Neural crest cell (in vitro differentiated cells): ENCODE measurements around the gene ARFIP1. TPM values are rescaled to one million over a fixed set of nuclear protein-coding genes. Genes with fewer than 3 reads are reported as not detected.
"Not testable (repeated sequence)": the region's sequence is repeated elsewhere in the genome, so short reads cannot be mapped to it uniquely, and the experiment has no call there.

Experiments
- DNase-seq: peaks from one replicate; pipeline ENCODE4 v3.0.0; 2021; ENCODE audit warnings: low read depth, mixed read lengths, low spot score
- H3K27ac Mint-ChIP-seq: one replicate; pipeline ENCODE4 v1.8.0; 2021; ENCODE audit warnings: mild to moderate bottlenecking, mixed read lengths; ENCODE audit not compliant: unreplicated experiment
- H3K27me3 Mint-ChIP-seq: 2 replicates; pipeline ENCODE4 v1.8.0; 2021; ENCODE audit warnings: low read depth, mild to moderate bottlenecking, mixed read lengths
- H3K36me3 Mint-ChIP-seq: 2 replicates; pipeline ENCODE4 v1.8.0; 2021; ENCODE audit warnings: low read depth, mild to moderate bottlenecking, mixed read lengths
- H3K4me1 Mint-ChIP-seq: 2 replicates; pipeline ENCODE4 v1.8.0; 2021; ENCODE audit warnings: mixed read lengths
- H3K4me3 Mint-ChIP-seq: one replicate; pipeline ENCODE4 v1.8.0; 2021; ENCODE audit warnings: mild to moderate bottlenecking, mixed read lengths
- H3K9me3 Mint-ChIP-seq: 2 replicates; pipeline ENCODE4 v1.8.0; 2021; ENCODE audit warnings: mixed read lengths
- total RNA-seq: library from RNA; stranded (reverse); gene quantifications from 2 replicates; pipeline ENCODE4 v1.2.1, GENCODE V29; 2021
- TF ChIP-seq, protein P1 (sequence below): fragments of 200-600 bp; sonication (generic); conservative IDR thresholded peaks from 2 replicates; pipeline ENCODE4 v1.5.0; 2021; ENCODE audit warnings: antibody characterized with exemption, mild to moderate bottlenecking

The ARFIP1 gene
- total RNA-seq, 1 donor from 2014 or later: 37.4 TPM

DNA sequence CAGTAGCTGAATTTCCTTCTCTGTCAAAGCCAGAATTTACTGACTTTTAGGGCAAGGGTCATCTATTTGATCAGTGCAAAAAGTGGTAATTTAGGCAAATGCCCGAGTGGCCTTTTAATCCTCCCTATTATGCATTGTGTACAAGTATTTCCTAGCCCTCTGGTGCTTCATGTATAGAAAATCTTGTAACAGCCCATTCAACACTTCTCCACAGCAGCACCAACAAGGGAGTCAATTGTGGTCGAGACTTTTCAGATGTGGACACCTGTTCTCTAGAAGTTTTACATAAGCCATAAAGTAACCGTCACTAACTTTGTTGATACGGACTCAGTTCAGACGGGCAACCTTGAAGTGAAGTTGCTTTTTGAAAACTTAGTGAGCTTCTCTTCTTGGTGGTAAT is 105.4 kb downstream of the ARFIP1 start:
- H3K27ac Mint-ChIP-seq: peak overlapping the region; percentile 9

DNA sequence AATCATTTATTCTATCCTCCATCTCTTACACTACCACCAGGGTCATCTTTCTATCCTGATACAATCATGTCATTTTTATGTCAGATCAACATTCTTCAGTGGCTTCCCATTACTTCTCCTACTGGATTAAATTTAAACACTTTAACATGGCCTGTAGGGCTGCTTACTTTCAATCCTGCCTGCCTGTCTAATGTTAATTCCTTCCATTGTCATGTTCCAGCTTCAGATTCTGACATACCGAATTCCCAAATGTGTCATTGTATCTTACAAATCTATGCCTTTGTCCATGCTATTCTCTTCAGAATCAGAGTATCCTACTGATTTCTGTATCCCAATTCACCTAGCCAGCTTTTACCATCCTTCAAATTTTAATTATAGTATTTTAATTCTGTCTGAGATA is 106.4 kb downstream of the ARFIP1 start:
- DNase-seq: no peak
- Mint-ChIP-seq H3K27ac (peak overlapping the region; percentile 12), H3K4me3 (peak overlapping the region; percentile 28), H3K4me1 (peaks cover 69% of the 10 kb centered on the region), H3K36me3 (peaks cover 18% of the 10 kb centered on the region), H3K27me3 (no peaks in the 10 kb centered on the region), H3K9me3 (no peaks in the 10 kb centered on the region)
- TF ChIP-seq, protein P1, sequence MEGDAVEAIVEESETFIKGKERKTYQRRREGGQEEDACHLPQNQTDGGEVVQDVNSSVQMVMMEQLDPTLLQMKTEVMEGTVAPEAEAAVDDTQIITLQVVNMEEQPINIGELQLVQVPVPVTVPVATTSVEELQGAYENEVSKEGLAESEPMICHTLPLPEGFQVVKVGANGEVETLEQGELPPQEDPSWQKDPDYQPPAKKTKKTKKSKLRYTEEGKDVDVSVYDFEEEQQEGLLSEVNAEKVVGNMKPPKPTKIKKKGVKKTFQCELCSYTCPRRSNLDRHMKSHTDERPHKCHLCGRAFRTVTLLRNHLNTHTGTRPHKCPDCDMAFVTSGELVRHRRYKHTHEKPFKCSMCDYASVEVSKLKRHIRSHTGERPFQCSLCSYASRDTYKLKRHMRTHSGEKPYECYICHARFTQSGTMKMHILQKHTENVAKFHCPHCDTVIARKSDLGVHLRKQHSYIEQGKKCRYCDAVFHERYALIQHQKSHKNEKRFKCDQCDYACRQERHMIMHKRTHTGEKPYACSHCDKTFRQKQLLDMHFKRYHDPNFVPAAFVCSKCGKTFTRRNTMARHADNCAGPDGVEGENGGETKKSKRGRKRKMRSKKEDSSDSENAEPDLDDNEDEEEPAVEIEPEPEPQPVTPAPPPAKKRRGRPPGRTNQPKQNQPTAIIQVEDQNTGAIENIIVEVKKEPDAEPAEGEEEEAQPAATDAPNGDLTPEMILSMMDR: no peak

More for the DNA sequence above, 105.4 kb downstream of the ARFIP1 start:
- Mint-ChIP-seq H3K36me3 (peaks cover 13% of the 10 kb centered on the region), H3K9me3 (no peaks in the 10 kb centered on the region), H3K4me3 (peak overlapping the region; percentile 28), H3K27me3 (no peaks in the 10 kb centered on the region), H3K4me1 (peaks cover 64% of the 10 kb centered on the region)
- no peak for DNase-seq
- TF ChIP-seq, protein P1: no peak

DNA sequence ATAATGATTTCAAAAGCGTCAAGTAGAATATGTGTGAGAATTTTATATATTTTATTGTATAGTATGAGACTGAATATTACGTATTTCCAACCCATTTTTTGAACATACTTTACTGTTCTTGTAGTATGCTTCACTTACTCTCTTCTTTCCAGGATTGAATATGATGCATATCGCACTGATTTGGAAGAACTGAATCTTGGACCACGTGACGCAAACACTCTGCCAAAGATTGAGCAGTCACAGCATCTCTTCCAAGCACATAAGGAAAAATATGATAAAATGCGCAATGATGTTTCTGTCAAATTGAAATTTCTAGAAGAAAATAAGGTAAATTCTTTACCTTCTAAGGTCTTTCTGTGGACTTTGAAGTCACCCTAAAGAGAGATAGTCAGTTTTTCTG is 108.2 kb downstream of the ARFIP1 start:
- peak overlapping the region; percentile 75 for H3K27ac Mint-ChIP-seq
- no peak for DNase-seq
- H3K4me3 Mint-ChIP-seq: no peak overlapping the region
- H3K4me1 Mint-ChIP-seq: peaks cover 74% of the 10 kb centered on the region
- no peaks in the 10 kb centered on the region for H3K27me3 Mint-ChIP-seq
- H3K36me3 Mint-ChIP-seq: peaks cover 26% of the 10 kb centered on the region
- H3K9me3 Mint-ChIP-seq: no peaks in the 10 kb centered on the region
- TF ChIP-seq, protein P1: no peak

DNA sequence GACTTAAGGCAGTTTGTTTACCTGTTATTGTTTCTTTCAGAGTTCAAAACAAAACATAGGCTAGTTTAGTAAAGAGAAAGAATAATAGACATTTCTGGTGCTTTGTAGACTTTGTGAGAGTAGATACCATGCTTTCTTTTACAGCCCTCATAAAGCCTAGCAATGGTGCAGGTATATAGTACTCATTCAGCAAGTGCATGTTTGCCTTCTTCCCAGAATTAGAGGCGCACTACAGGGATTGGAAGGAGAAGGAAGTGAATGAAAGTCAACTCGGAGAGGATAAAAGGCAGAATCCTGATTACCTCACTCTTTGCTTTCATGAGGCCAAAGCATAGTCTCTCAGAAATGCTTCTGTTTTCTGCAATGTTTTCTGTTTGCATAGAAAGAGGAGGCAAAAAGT is 113.2 kb downstream of the ARFIP1 start:
- Mint-ChIP-seq H3K27ac (peak overlapping the region; percentile 74), H3K36me3 (peaks cover 29% of the 10 kb centered on the region), H3K4me1 (peaks cover 36% of the 10 kb centered on the region), H3K27me3 (no peaks in the 10 kb centered on the region), H3K4me3 (no peak overlapping the region), H3K9me3 (no peaks in the 10 kb centered on the region)
- TF ChIP-seq, protein P1: no peak
- DNase-seq: no peak

DNA sequence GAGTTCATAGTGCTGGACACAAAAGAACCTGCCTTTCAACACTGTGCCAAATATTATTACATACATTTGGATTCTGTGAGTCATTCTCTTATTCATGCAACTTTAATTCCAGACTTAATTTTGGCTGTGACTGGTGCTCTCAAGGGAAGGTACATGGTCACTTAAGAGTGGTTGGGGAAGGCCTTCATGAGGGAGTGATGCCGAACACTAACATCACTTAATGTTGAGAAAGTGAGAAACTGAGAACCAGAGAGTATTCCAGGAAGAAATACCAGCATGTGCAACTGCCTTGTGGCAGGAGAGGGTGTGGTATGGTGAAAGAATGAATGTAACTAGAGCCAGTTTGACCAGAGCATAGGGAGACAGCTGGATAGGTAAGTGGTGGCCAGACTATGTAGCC is 114.9 kb downstream of the ARFIP1 start:
- TF ChIP-seq, protein P1: no peak
- Mint-ChIP-seq H3K27me3 (no peaks in the 10 kb centered on the region), H3K9me3 (no peaks in the 10 kb centered on the region), H3K36me3 (peaks cover 29% of the 10 kb centered on the region), H3K4me1 (peaks cover 29% of the 10 kb centered on the region), H3K27ac (no peak overlapping the region), H3K4me3 (peak overlapping the region; percentile 0)
- DNase-seq: no peak

DNA sequence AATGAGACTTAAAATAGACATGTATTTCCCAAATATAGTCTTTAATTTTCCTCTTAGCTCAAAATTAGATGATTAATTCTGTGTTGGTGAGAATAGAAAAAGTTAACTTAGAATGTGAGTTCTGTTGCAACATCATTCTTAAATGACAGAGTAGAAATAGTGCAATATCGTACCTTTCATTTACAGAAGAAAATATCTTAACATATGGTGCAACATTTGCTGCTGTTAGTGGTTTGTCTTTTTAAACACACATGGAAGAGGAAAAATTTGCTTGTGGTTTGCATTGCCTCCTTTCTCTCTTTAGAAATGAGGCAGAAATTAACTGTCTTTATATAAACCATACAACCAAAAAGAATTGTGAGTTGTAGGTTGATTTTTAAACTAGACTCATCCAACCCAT is 117.1 kb downstream of the ARFIP1 start:
- H3K36me3 Mint-ChIP-seq: peaks cover 18% of the 10 kb centered on the region

DNA sequence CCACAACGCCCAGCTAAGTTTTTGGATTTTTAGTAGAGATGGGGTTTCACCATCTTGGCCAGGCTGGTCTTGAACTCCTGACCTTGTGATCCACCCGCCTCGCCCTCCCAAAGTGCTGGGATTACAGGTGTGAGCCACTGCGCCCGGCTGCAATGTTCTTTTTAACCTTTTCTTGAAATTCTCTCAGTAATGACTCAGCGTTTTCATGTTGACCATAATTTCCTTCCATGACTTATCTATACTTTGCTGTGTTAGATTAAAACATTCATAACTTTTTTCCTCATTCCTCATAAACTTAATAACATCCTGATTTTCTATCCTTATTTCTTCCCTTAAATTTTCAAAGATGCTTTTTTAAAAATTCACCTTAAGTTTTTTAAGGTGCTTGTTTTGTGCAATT is 118.4 kb downstream of the ARFIP1 start:
- Mint-ChIP-seq H3K4me1 (peaks cover 21% of the 10 kb centered on the region), H3K27ac (peak overlapping the region; percentile 63)
- not testable (repeated sequence) for DNase-seq, H3K4me3 Mint-ChIP-seq, H3K36me3 Mint-ChIP-seq, H3K27me3 Mint-ChIP-seq, H3K9me3 Mint-ChIP-seq

More for the DNA sequence above, 117.1 kb downstream of the ARFIP1 start:
- Mint-ChIP-seq H3K27ac (no peak overlapping the region), H3K27me3 (no peaks in the 10 kb centered on the region), H3K4me1 (peaks cover 30% of the 10 kb centered on the region), H3K4me3 (no peak overlapping the region), H3K9me3 (no peaks in the 10 kb centered on the region)
- DNase-seq: no peak
- TF ChIP-seq, protein P1: no peak
